Mammary epithelial cell (primary cell): ENCODE results near the gene ID2.

ENCODE experiments used
- EZH2 ChIP-seq: IDR thresholded peaks from 2 replicates; pipeline ENCODE4 v1.6.1; 2012; ENCODE audit warnings: low read length, inconsistent platforms, borderline replicate concordance
- TF ChIP-seq, protein P1 (sequence below), 2 donors: IDR thresholded peaks in 1 of 2; conservative IDR thresholded peaks in 1 of 2; 2 replicates each; pipeline ENCODE4 v1.5.1; 2011 to 2012; ENCODE audit warnings: inconsistent platforms in 2 of 2, low read length in 2 of 2, mild to moderate bottlenecking in 2 of 2, control low read depth in 1 of 2, low read depth in 1 of 2; ENCODE audit not compliant: insufficient read depth in 1 of 2; ENCODE audit errors: extremely low read depth in 1 of 2

DNA sequence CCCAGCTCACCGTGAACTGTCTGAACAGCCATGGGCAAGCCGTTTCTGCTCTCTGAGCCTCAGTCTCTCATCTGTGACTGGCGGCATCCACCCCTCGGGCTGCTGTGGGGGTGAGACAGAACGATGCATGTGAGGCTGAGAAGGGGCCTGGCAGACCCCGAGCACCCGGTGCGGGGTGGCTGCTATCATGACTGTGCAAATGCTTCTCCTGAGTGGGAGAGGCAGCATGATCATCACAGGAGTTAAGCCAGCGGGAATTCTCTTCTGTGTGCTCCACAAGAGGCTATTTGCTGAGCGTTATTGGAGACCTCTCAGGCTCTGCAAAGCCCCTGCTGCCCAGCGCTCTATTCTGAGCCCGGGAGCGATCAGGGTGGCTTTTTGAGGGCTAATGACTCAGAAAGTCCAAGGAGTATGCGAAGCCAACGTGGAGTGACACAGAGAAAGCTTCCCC lies 45.8 kb upstream of the ID2 start:
- TF ChIP-seq EZH2, result no peak
- TF ChIP-seq, protein P1, sequence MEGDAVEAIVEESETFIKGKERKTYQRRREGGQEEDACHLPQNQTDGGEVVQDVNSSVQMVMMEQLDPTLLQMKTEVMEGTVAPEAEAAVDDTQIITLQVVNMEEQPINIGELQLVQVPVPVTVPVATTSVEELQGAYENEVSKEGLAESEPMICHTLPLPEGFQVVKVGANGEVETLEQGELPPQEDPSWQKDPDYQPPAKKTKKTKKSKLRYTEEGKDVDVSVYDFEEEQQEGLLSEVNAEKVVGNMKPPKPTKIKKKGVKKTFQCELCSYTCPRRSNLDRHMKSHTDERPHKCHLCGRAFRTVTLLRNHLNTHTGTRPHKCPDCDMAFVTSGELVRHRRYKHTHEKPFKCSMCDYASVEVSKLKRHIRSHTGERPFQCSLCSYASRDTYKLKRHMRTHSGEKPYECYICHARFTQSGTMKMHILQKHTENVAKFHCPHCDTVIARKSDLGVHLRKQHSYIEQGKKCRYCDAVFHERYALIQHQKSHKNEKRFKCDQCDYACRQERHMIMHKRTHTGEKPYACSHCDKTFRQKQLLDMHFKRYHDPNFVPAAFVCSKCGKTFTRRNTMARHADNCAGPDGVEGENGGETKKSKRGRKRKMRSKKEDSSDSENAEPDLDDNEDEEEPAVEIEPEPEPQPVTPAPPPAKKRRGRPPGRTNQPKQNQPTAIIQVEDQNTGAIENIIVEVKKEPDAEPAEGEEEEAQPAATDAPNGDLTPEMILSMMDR (conservative IDR thresholded peaks at IDR 0.05 in 1 of 2, IDR thresholded peaks at IDR 0.05 in 1 of 2; ENCODE audit: extremely low read depth in 1 of 2, insufficient read depth in 1 of 2, low read depth in 1 of 2, low read length in 2 of 2), result no peak
